MM.1S (cell line): Measurements from ENCODE around the gene NATD1.

Experiments used
- CTCF ChIP-seq: fragments of 300-600 bp; sonication (generic); IDR thresholded peaks from 2 replicates; pipeline ENCODE4 v1.5.1; 2016; ENCODE audit warnings: antibody characterized with exemption, low read length, mixed read lengths
- EZH2 ChIP-seq: fragments of 300-600 bp; sonication (generic); optimal IDR thresholded peaks from 2 replicates; pipeline ENCODE3; 2017; ENCODE audit warnings: low read depth, mild to moderate bottlenecking, antibody characterized with exemption, low read length, mixed read lengths

DNA sequence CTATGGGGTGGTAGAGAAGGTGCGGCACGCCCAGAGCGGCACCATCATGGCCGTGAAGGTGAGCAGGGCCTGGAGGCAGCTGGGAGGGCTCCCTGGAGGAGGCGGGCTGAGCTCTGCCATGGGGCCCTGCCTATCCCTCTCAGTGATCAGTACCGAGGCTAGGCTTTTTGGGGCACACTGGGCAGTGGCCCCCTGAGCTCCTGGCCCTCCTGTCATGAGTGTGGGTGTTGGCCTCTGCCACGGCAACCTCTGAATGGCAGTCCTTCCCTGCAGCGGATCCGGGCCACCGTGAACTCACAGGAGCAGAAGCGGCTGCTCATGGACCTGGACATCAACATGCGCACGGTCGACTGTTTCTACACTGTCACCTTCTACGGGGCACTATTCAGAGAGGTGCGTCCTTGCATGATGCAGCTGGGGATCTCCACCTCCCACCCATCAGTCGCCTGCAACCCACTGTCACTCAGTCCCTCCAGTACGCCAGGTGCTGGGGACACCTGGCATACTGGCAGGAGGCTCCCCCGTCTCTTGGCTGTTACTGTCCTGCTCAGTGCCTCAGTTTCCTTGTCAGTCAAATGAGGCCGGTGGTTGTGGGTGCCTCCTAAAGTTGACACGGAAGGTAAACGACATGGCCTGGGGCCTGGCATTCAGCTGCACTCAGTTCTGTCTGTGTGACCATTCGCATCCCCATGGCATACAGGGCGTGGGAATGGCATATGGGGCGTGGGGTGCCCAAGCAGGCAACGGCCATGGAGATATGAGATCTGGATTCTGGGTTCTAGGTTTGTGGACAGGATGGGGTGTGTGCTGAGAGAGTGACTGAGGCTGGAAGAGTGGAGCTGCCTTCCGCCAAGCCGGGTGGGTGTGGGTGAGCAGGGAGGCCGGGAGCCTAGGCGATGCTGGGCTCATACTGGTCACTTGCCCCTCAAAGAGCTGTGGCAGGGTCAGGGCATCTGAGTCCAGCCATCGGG is 47.7 kb upstream of the NATD1 start:
- no peak for TF ChIP-seq CTCF
- TF ChIP-seq EZH2 = no peak
